Limb (tissue), 2 donors: ENCODE data around the gene PRG2.
A peak's percentile ranks its signal among the peaks of the same experiment; 100 is the strongest.
"Not testable (repeated sequence)": the region's sequence is repeated elsewhere in the genome, so short reads cannot be mapped to it uniquely, and the experiment has no call there.

Experiments
- DNase-seq, 2 donors: peaks; one replicate each; pipeline ENCODE4 v3.0.0-alpha.2; 2016; ENCODE audit errors: extremely low spot score in 2 of 2

PRG2 gene

DNA sequence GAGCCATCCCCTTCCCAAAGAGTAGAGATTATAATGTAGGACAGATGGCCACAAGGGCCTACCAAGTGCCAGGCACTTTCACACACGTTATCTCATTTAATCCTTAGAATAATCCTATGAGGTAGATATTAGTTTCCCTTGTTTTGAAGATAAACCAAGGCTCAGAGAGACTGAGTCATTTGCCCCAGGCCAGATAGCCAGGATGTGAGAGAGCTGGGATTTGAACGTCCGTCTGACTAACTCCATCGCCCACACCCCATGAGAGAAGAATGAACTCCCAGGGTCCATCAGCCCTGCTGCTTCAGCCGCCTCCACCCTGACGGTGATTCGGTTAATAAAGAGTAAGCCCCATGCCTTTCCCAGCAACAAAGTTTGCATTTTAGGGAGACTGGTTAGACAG is 20.2 kb downstream of the PRG2 start:
- DNase-seq: no peak

DNA sequence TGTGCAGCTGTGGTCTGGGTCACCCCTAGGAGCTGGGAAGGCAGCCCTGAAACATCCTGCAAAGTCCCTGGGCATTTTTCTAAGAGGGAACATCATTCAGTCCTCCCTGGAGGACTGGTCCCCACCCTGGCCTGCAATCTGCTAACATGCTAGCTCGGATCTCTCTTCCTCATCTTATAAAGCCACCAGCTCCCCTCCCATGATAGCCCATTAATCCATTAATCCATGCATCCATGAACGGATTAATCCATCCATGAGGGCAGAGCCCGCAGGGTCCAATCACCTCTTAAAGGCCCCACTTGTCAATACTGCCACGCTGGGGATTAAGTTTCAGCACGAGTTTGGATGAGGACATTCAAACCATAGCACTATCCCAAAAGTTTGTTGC is 21.6 kb downstream of the PRG2 start:
- no peak for DNase-seq

GRCh38 chr11:57368106-57368844 is 22.2 kb downstream of the PRG2 start:
- no peak for DNase-seq

DNA sequence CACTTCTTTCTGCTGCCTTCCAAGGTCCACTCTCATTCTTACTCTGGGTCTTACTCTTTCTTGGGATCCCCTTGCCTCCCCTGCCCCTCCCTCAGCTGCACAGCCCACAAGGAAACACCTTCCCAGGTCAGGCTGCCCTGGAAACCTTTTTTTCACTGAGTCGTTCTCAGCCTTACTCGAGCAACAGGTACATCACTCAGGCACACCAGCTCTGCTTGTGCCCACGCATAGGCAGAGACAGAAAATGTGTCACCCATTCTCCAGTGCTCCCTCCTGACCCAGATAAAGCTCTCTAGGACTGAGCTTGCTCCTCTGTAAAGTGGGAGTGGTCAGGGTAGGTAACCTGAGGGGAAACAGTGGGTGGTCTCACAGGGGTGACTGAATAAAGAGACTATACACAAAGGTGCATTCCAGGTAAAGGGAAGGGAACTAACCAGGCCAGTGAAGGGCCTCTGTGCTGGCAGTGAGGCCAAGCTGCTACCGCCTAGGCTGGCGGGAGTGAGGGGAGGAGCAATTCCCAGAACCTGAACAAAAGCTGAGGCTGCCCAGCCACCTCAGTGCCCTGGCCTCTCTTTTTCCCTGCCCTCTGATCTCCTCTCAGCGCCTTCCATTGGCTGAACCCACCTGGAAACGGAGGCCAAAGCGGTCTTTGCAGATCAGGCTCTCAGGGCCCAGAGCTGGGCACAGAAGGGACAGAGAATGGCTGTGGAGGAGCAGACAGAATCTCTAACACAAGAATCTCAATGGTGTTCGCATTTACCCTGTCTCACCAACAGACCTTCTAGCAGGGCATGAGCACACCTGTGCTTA is 25.4 kb downstream of the PRG2 start:
- no peak for DNase-seq

DNA sequence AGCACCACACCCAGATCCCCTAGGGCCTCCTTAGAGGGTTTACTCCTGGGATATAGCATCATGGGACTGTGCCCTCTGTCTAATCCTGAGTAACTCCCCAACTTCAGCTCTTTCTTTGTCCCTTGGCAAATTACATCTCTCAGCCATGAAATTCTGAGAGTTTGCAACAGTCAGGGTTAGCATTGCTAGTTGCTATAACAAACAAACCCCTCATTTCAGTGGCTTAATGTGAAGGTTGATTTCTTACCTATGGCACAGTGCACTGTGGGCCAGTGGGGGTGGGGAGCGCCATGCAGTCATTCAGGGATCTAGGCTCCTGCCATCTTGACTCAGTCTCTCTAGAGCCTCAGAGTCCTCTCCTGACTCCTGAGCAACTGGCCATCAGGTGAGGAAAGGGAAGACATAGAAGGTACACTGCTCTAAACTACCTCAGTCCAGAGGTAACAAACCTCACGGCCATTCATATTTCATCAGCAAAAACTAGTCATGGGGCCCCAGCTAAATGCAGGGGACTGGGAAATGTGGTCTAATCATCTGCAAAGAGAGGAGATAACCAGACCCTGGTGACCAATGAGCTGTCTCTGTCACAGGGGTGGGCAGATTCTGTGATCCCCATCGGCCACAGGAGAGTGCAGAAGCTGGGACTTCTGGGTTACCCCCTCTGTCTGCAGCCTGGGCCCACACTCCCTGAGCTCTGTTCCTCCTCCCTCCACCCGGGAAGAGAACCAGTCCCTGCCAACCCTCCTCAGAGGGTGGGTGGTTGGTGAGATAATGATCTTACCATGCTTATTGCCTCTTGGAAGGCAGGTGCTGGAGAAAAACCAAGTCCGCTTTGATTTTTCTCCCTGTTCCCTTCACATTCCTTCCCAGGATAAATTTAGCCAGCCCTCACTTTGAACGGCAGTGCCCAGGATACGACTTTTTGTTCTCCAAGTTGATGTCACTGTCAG is 27.0 kb downstream of the PRG2 start:
- no peak for DNase-seq

GRCh38 chr11:57361926-57362325 is 28.5 kb downstream of the PRG2 start:
- DNase-seq: no peak

- not testable (repeated sequence) for DNase-seq
These were observed 29.0 kb downstream of the PRG2 start for GRCh38 chr11:57361420-57361819.

DNA sequence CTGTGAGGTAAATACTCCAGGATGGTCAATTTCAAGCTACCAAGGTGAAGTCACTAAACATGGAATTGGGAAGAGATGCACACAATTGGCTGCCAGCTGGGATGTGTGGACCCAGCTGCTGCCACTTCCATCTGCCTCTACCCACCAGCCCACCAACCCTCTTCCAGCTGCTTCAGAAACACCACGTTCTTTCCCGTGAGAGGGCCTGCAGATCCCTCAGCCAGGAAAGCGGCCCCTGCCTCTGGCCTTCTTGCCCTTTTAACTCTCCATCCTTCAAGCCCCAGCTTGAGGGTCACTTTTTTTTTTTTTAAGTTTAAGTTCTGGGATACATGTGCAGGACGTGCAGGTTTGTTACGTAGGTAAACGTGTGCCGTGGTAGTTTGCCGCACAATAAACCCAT is 29.5 kb downstream of the PRG2 start:
- DNase-seq: no peak

DNA sequence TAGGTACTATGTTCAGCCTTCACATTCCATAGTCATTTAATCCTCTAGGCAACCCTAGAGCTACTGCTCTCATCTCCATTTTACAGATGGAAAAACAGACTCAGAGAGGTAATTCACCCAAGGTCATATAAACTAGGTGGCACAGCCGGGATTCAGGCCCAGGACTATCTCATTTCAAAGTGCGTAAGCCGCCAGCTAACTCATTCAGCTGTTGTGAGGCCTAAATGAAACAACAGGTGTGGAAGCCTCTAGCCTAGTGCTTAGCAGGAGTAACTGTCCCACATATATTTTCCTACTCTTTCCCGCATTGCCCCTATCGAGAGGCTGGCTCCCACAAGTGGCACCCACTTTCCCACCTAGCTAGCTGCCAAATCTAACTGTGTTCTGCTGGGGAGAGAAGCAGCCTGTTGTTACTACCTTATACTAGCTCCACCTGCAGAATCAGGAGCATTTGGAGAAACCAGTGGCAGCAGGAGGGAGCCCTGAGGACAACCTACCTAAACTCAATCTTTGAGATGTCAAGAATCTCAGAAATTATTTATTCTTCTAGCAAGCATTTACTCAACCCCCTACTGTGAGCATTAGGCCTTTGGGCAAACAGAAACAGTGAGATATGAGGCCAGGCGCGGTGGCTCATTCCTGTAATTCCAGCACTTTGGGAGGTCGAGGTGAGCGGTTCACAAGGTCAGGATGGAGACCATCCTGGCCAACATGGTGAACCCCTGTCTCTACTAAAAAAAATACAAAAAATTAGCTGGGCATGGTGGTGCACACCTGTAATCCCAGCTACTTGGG is 30.4 kb downstream of the PRG2 start:
- no peak for DNase-seq

DNA sequence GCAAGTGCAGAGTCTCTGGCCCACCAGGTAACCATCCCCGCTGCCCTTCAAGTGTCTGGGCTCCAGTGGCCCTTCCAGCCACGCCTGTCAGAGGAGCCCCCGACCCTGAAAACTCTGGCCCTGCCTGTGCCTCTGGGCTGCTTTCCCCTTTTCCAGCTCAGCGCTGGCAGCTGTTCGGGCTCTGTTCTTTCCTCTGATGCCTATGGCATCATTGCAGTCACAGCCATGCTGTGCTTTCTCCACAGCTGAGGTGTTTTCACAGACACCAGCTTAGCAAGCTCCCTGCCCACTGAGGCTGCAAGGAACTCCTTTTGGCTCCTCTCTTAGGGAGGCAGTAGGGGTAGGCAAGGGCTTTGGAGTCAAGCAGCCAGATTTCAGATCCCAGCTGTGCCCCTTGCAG is 31.1 kb downstream of the PRG2 start:
- no peak for DNase-seq

- no peak for DNase-seq
These were observed 31.5 kb downstream of the PRG2 start for GRCh38 chr11:57358991-57359390.

DNA sequence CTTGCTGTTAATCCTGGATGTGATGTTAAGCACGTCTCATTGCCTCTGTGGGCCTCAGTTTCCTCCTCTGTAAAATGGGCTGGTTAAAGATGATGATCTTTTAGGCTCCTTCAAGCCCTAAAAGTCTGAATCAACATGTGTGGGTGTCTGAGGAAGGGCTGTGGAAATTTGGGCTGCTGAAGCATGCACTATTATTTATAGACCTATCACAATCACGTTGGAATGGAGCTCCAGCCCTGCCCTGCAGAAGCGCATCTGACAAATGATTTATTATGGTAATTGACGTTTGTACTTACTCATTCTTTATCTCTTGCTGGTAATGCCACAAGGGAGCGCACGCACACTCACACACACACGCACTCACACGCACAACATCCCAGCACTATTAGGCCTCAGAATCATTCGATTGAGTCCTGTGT is 31.9 kb downstream of the PRG2 start:
- no peak for DNase-seq

DNA sequence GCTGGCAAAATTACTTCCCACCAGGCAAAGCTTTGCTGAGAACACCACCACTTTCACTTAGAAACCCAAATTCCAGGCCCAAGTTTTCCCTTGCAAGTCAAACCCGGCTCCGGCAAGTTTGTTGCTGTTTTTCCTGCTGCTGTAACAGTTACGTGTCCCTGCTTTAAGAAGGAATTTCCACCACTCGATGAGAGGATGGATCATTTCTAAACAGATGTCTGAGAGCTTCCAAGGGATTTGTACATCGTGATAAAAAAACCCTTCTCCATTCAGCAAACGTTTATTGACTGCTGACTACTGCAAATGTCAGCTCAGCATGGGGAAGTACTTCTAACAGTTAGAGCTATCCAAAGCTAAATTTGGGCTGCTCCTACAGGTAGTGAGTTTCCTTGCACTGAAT is 32.6 kb downstream of the PRG2 start:
- DNase-seq: no peak

- DNase-seq: no peak
These were observed 33.1 kb downstream of the PRG2 start for GRCh38 chr11:57357310-57357709.

- no peak for DNase-seq
These were observed 34.2 kb downstream of the PRG2 start for GRCh38 chr11:57356268-57356667.

DNA sequence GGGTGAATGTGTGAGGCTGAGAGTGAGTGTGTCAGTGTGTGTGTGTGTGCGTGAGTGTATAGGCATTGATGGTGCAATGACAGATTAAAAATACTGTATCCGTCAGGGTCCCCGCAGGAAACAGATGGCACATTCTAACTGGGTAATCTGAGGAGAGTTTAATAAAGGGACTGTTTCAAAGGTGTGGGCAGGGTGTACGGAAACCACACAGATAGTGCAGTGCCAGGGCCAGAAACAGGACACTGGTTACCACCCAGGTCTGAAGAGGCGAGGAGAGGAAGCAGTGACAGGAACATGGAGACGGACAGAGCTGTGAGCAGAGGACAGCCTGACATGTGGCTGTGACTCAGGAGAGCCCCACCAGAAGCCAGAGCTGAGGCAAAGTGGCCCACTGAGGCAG is 35.8 kb downstream of the PRG2 start:
- no peak for DNase-seq

GRCh38 chr11:57353852-57354251 is 36.6 kb downstream of the PRG2 start:
- DNase-seq: no peak

GRCh38 chr11:57353446-57353845 is 37.0 kb downstream of the PRG2 start:
- DNase-seq: no peak

- no peak for DNase-seq
These were observed 37.4 kb downstream of the PRG2 start for GRCh38 chr11:57353036-57353435.

- peak in 1 of 2 donors; percentile 84 for DNase-seq
These were observed 40.8 kb downstream of the PRG2 start for GRCh38 chr11:57349491-57350274.
